ENCODE data around the gene ABCB11. TPM values are rescaled to one million over a fixed set of nuclear protein-coding genes. Genes with fewer than 3 reads are reported as not detected.

The ABCB11 gene
- total RNA-seq, 4 donors from 2014 or later, result under 0.01 to 1.2 (median 0.11) TPM; not detected in 1

DNA sequence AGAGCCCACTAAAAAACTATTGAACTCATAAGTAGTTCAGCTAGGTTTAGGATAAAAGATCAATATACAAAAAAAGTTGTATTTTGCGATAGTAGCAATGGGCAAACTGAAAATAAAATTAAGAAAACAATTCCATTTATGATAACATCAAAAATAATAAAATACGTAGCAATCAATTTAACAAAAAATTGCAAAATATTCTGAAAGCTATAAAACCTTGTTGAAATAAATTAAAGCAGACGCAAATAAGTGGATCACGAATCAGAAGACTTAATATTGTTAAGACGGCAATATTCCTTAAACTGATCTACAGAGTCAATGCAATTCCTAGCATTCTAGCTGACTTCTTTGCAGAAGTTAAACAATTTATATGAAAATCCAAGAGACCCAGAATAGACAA, 24.5 kb downstream of the ABCB11 start:
- no peaks in the 10 kb centered on the region for H3K36me3 ChIP-seq
- 95 to 98% methylated on average over 5 of the region's 5 CpGs for WGBS, 2 donors

DNA sequence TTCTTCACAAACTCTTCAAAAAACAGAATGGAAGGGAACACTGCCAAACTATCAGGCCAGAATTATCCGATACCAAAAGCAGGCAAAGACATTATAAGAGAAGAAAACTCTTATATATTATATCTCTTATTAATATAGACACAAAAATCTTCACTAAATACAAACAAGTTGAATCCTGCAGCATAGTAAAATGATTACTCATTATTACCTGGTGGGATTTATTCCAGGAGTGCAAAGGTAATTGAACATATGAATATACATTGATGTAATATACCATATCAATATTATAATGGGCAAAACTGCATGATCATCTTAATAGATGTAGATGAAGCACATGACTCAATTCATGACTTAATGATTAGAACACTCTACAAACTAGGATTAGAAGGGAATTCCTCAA, 25.1 kb downstream of the ABCB11 start:
- WGBS, 2 donors, result 88 to 90% methylated on average over 1 of the region's 1 CpG
- no peaks in the 10 kb centered on the region for H3K27me3 ChIP-seq
- no peak for DNase-seq
- no peaks in the 10 kb centered on the region for H3K9me3 ChIP-seq
- no peaks in the 10 kb centered on the region for H3K36me3 ChIP-seq
- intact Hi-C loops (cut with DNase I), result no loop called here
- no peaks in the 10 kb centered on the region for H3K4me1 ChIP-seq
- no peak for TF ChIP-seq POLR2A (IDR thresholded peaks at IDR 0.05)
- TF ChIP-seq, protein P1, sequence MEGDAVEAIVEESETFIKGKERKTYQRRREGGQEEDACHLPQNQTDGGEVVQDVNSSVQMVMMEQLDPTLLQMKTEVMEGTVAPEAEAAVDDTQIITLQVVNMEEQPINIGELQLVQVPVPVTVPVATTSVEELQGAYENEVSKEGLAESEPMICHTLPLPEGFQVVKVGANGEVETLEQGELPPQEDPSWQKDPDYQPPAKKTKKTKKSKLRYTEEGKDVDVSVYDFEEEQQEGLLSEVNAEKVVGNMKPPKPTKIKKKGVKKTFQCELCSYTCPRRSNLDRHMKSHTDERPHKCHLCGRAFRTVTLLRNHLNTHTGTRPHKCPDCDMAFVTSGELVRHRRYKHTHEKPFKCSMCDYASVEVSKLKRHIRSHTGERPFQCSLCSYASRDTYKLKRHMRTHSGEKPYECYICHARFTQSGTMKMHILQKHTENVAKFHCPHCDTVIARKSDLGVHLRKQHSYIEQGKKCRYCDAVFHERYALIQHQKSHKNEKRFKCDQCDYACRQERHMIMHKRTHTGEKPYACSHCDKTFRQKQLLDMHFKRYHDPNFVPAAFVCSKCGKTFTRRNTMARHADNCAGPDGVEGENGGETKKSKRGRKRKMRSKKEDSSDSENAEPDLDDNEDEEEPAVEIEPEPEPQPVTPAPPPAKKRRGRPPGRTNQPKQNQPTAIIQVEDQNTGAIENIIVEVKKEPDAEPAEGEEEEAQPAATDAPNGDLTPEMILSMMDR (IDR thresholded peaks at IDR 0.05), result no peak
- H3K4me3 ChIP-seq (replicated peaks in 1 of 3), result no peak overlapping the region
- H3K27ac ChIP-seq, result no peak overlapping the region

More for the DNA sequence above, 24.5 kb downstream of the ABCB11 start:
- TF ChIP-seq, protein P1 (IDR thresholded peaks at IDR 0.05), result no peak
- no peak for TF ChIP-seq POLR2A (IDR thresholded peaks at IDR 0.05)
- intact Hi-C loops (cut with DNase I), result no loop called here
- H3K4me1 ChIP-seq, result no peaks in the 10 kb centered on the region
- no peak overlapping the region for H3K4me3 ChIP-seq (replicated peaks in 1 of 3)
- no peak for DNase-seq
- no peak overlapping the region for H3K27ac ChIP-seq
- no peaks in the 10 kb centered on the region for H3K9me3 ChIP-seq
- no peaks in the 10 kb centered on the region for H3K27me3 ChIP-seq

DNA sequence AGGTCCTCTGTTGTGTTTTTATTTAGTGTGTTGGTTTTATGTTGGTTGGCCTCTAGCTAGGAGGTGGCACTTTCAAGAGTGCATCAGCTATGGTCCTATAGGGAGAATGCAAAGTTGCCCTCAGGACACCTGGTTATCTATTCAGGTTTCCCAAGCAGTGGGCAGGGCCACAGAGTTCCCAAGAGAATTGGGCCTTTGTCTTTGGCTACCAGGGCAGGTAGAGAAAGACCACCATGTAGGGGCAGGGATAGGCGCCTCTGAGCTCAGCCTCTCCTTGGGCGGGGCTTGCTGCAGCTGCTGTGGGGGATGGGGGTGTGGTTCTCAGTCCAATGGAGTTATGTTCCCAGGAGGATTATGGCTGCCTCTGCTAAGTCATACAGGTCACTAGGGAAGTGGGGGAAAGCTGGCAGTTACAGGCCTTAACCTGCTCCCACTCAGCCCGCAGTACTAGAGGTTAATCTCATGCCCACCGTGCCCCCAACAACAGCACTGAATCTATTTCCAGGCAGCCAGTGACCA, 26.0 kb downstream of the ABCB11 start:
- no peak overlapping the region for H3K27ac ChIP-seq
- intact Hi-C loops (cut with DNase I), result no loop called here
- no peak for DNase-seq
- 95 to 100% methylated on average over 2 to 4 of the region's 4 CpGs for WGBS, 2 donors
- H3K4me1 ChIP-seq, result no peaks in the 10 kb centered on the region
- TF ChIP-seq, protein P1 (IDR thresholded peaks at IDR 0.05), result no peak
- no peak for TF ChIP-seq POLR2A (IDR thresholded peaks at IDR 0.05)
- no peaks in the 10 kb centered on the region for H3K36me3 ChIP-seq
- H3K9me3 ChIP-seq, result no peaks in the 10 kb centered on the region
- no peaks in the 10 kb centered on the region for H3K27me3 ChIP-seq
- H3K4me3 ChIP-seq (replicated peaks in 1 of 3), result no peak overlapping the region

DNA sequence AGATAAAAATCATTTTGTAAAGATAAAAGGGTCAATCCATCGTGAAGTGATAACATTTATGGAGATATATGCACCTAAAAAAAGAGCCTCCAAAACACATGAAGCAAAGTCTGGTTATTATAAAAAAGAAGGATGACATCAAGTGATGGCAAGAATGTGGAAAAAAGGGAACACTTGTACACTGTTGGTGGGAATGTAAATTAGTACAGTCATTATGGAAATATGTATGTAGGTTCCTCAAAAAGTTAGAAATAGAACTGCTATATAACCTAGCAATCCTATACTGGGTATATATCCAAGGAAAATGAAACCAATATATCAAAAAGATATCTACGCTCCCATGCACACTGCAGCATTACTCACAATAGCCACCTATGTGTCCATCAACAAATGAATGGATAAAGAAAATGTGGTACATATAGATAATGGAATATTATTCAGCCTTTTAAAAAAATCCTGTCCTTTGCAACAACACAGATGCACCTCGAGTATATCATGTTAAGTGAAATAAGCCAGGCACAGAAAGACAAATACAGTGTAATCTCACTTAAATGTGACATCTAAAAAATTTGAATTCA, 28.9 kb downstream of the ABCB11 start:
- H3K27ac ChIP-seq, result no peak overlapping the region
- peaks cover 0 to under 1% of the 10 kb centered on the region in 2 donors for H3K4me1 ChIP-seq
- no peaks in the 10 kb centered on the region for H3K36me3 ChIP-seq
- TF ChIP-seq, protein P1 (IDR thresholded peaks at IDR 0.05), result no peak
- TF ChIP-seq POLR2A (IDR thresholded peaks at IDR 0.05), result no peak
- WGBS, 2 donors, result 91% methylated on average over 3 of the region's 3 CpGs
- no peak for DNase-seq
- H3K27me3 ChIP-seq, result no peaks in the 10 kb centered on the region
- intact Hi-C loops (cut with DNase I), result no loop called here
- no peaks in the 10 kb centered on the region for H3K9me3 ChIP-seq
- no peak overlapping the region for H3K4me3 ChIP-seq (replicated peaks in 1 of 3)

DNA sequence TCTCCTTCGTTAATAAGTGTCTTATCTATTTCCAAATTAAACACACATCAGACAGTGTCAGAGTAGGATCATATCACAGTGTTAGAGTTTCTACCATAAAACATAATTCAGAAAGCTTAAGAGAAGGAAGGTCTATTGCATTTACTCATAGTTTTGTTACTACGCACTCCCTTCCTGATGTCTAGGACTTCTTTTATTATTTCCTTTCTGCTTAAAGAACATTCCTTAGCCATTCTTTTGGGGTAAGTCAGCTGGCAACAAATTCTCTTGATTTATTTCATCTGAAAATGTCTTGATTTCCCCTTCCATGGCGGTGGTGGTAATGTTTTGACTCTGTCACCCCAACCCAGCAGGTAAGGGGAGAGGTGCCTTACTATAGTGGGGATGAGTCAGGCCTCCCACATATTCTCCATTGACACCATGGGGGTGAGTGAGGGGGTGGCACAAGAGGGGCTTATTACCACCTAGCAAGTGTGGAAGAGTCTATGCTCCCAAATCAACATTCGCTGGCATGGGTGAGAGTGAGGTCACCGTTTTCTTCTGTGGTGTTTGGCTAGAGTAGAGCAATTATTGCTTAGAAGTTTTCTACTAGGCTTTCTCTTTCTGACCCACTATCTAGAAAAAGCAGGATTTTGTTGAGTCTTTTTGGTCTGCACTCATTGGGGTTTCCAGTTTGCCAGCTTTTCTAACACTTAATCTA, 29.9 kb downstream of the ABCB11 start:
- H3K27me3 ChIP-seq, result no peaks in the 10 kb centered on the region
- no peak for TF ChIP-seq POLR2A (IDR thresholded peaks at IDR 0.05)
- TF ChIP-seq, protein P1 (IDR thresholded peaks at IDR 0.05), result no peak
- H3K27ac ChIP-seq, result no peak overlapping the region
- no peaks in the 10 kb centered on the region for H3K36me3 ChIP-seq
- WGBS, 2 donors, result 93 to 94% methylated on average over 5 of the region's 5 CpGs
- no peak overlapping the region for H3K4me3 ChIP-seq (replicated peaks in 1 of 3)
- H3K9me3 ChIP-seq, result no peaks in the 10 kb centered on the region
- intact Hi-C loops (cut with DNase I), result no loop called here
- H3K4me1 ChIP-seq, result peaks cover 4 to 6% of the 10 kb centered on the region in 2 donors
- DNase-seq, result no peak

All from thyroid gland (tissue), 4 donors.